WI38 (cell line): Measurements from ENCODE around the gene ALK.

Source experiments
- H3K4me3 ChIP-seq: 2 replicates; pipeline ENCODE4 v1.5.1; 2011; ENCODE audit warnings: low read depth, mild to moderate bottlenecking, control low read depth, low read length
- TF ChIP-seq, protein P1 (sequence below): IDR thresholded peaks from 2 replicates; pipeline ENCODE4 v1.5.1; 2012; ENCODE audit warnings: low read depth, mild to moderate bottlenecking, control low read depth, low read length

Gene ALK

DNA sequence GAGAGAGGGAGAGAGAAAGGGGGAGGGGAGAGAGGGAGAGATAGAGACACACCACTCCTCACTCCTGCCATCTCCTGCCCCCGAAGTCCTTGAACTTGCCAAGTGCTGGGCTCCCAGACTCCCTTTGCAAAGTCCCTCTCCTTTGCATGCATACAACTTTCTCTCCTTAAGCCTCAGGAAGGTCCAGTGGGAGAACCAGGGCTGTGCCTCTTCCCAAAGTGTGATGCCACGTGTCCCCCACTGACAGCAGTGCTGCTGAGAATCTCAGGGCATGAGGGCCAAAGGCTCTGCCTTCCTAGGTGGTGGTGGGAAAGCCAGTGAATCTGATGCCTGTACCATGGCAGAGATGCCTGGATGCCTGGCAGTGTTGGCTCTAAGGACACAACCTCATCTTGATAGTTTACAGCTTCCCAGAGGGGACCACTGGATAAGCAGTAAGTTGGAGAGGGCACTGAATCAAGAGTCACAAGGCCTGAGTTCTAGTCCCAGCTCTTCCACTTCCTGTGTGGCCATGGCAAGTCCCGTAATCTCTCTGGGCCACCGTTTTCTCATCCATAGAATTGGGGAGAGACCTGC, 702.7 kb downstream of the ALK start:
- TF ChIP-seq, protein P1, sequence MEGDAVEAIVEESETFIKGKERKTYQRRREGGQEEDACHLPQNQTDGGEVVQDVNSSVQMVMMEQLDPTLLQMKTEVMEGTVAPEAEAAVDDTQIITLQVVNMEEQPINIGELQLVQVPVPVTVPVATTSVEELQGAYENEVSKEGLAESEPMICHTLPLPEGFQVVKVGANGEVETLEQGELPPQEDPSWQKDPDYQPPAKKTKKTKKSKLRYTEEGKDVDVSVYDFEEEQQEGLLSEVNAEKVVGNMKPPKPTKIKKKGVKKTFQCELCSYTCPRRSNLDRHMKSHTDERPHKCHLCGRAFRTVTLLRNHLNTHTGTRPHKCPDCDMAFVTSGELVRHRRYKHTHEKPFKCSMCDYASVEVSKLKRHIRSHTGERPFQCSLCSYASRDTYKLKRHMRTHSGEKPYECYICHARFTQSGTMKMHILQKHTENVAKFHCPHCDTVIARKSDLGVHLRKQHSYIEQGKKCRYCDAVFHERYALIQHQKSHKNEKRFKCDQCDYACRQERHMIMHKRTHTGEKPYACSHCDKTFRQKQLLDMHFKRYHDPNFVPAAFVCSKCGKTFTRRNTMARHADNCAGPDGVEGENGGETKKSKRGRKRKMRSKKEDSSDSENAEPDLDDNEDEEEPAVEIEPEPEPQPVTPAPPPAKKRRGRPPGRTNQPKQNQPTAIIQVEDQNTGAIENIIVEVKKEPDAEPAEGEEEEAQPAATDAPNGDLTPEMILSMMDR = no peak
- H3K4me3 ChIP-seq = no peak overlapping the region

GRCh38 chr2:29218071-29218470, 703.3 kb downstream of the ALK start:
- TF ChIP-seq, protein P1 = no peak
- H3K4me3 ChIP-seq = no peak overlapping the region

DNA sequence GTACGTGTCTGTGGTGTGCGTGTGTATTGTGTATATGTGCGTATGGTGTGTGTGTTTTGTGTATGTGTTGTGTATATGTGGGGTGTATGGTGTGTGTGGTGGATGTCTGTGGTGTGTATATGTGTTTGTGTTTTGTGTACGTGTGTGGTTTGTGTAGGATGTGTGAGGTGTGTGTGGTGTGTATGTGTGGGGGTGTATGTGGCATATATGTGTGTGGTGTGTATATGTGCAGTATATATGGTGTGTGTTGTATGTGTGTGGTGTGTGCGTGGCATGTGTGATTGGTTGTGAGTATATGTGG, 704.8 kb downstream of the ALK start:
- TF ChIP-seq, protein P1 = no peak
- H3K4me3 ChIP-seq = no peak overlapping the region

DNA sequence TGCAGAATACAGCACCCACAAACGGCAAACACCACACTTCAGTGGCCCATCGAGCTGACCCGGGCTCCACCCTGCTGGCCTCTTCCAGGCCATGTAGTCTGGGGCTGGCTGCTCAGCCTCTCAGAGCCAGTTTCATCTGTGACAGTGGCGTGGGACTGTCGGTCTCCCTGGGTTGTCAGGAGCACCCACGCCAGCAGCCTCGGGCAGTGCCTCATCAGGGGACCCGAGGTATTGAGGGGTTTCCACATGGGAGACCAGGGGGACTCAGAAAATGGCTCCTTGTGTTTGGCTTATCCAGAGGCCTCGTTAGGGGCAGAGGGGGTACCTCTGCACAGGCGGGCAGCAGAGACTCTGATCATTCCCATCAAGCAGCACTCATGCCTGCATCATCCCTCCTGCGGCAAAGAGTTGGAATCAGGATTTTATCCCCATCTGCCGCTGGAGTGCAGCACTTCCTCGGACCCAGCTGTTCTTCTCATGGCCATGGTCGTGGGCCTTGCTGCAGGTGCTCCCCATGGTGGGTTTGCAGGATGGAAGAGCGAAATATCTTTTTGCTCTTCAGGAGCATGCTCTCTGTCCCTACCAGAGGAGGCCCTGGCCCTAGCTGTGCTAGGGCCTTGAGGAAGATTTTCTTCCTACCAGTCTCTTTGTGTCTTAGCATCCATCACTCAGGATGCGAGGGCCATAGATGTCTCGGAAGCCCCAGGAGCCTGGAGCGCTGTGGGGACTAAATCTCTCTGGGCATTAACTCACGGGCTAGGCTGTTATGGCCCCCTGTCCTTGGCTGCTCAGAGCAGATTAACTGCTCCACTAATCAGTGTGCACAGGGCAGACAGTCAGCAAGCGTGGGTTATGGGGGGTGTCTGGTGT, 705.4 kb downstream of the ALK start:
- H3K4me3 ChIP-seq = no peak overlapping the region
- TF ChIP-seq, protein P1 = no peak

DNA sequence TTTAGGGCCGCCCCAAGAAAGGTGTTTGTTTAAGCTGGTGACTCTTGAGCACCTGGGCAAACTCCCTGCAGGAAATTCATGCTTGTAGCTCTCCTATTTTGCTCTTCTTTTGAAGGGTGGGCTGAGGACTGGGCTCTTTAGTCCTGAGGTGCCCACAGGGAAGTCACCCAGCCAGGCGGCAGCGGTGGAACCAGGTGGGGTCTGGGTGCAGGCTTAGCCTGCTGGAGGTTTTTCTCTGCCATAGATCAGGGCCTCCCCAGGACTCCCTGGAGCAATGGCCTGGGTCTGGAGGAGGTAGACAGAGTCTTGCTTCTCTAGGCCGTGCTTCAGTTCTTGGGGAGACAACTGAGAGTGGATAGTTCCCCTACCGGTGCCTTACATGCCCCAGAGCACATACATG, 706.3 kb downstream of the ALK start:
- TF ChIP-seq, protein P1 = no peak

DNA sequence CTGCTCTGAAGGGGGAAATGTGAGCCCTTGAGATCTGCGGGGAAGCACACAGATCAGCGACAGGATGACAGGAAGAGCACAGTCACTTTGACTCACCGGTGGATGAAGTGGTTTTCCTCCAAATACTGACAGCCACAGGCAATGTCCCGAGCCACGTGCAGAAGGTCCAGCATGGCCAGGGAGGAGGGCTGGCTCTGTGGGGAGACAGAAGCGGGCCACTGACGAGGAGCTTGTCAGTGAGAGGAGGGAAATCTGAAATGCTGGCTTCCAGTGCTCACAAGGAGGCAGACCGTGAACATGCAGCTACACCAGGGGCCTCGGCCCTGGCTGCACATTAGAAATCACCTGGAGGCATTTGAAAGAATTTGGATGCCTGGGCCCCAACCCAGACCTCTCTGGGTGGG, 707.5 kb downstream of the ALK start:
- no peak overlapping the region for H3K4me3 ChIP-seq
- TF ChIP-seq, protein P1 = no peak

More for the DNA sequence above, 706.3 kb downstream of the ALK start:
- no peak overlapping the region for H3K4me3 ChIP-seq

DNA sequence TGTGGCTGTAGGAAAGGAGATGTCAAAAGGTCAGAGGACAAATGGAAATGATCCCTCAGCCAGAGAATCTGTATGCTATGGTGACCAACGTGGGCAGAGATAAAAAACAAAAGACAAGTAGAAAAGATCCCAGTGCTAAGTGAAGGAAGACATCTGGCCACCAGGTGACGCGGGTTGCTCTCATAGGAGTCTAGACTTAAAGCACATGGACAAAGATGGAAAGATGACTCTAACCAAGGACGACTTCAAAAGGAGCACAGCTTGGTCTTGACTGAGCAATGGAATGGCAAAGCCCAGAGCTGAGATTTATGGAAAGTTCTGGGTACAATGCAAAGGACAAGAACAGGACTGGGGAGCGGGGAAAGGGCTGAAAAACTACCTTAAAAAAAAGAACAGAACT, 709.4 kb downstream of the ALK start:
- H3K4me3 ChIP-seq = no peak overlapping the region
- TF ChIP-seq, protein P1 = no peak
